Mesothelial cell of epicardium (in vitro differentiated cells): ENCODE measurements around the gene CECR2. TPM values are rescaled to one million over a fixed set of nuclear protein-coding genes. Genes with fewer than 3 reads are reported as not detected.

Experiments
- DNase-seq, 2 experiments: peaks; one replicate each; pipeline ENCODE4 v3.0.0; 2021; ENCODE audit warnings: low spot score in 2 of 2; ENCODE audit not compliant: unreplicated experiment in 2 of 2
- H3K27ac Mint-ChIP-seq: 2 replicates; pipeline ENCODE4 v1.8.0; 2021; ENCODE audit warnings: mixed read lengths
- H3K27me3 Mint-ChIP-seq: 2 replicates; pipeline ENCODE4 v1.8.0; 2021; ENCODE audit warnings: low read depth, mixed read lengths
- H3K36me3 Mint-ChIP-seq: 2 replicates; pipeline ENCODE4 v1.8.0; 2021; ENCODE audit warnings: mixed read lengths
- H3K4me1 Mint-ChIP-seq: 2 replicates; pipeline ENCODE4 v1.8.0; 2021; ENCODE audit warnings: mixed read lengths
- H3K4me3 Mint-ChIP-seq: 2 replicates; pipeline ENCODE4 v1.8.0; 2021; ENCODE audit warnings: mild to moderate bottlenecking, moderate library complexity, mixed read lengths
- H3K9me3 Mint-ChIP-seq: 2 replicates; pipeline ENCODE4 v1.8.0; 2021; ENCODE audit warnings: mixed read lengths
- total RNA-seq: library from RNA; stranded (reverse); gene quantifications from 3 replicates; pipeline ENCODE4 v1.2.1, GENCODE V29; 2021
- TF ChIP-seq, protein P1 (sequence below): fragments of 200-600 bp; sonication (generic); IDR thresholded peaks from one replicate; pipeline ENCODE4 v1.5.0; 2021; ENCODE audit warnings: antibody characterized with exemption; ENCODE audit not compliant: unreplicated experiment

The CECR2 gene
- total RNA-seq, 1 donor from 2014 or later: 15.0 TPM

DNA sequence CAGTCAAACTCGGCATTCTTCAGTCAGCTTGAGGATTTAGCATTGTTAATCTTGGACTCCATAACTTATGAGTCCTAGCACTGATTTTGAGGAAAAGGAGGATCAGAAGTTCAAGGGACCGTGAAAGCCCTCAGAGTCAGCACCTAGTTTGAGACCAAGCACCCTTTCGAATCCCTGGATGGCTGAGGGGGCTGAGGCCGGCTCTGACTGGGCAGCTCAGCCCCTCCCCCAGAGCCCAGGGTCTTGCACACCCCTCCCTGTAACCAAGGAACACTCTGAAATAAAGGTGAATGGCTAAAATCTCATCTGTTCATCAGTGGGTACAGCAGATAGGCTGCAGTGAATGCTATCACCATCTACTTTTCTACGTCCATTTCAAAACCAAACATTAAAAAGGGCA, 221.3 kb downstream of the CECR2 start:
- H3K9me3 Mint-ChIP-seq: no peaks in the 10 kb centered on the region
- TF ChIP-seq, protein P1, sequence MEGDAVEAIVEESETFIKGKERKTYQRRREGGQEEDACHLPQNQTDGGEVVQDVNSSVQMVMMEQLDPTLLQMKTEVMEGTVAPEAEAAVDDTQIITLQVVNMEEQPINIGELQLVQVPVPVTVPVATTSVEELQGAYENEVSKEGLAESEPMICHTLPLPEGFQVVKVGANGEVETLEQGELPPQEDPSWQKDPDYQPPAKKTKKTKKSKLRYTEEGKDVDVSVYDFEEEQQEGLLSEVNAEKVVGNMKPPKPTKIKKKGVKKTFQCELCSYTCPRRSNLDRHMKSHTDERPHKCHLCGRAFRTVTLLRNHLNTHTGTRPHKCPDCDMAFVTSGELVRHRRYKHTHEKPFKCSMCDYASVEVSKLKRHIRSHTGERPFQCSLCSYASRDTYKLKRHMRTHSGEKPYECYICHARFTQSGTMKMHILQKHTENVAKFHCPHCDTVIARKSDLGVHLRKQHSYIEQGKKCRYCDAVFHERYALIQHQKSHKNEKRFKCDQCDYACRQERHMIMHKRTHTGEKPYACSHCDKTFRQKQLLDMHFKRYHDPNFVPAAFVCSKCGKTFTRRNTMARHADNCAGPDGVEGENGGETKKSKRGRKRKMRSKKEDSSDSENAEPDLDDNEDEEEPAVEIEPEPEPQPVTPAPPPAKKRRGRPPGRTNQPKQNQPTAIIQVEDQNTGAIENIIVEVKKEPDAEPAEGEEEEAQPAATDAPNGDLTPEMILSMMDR: no peak
- no peak overlapping the region for H3K27ac Mint-ChIP-seq
- peaks cover 34% of the 10 kb centered on the region for H3K36me3 Mint-ChIP-seq
- no peak overlapping the region for H3K4me3 Mint-ChIP-seq
- no peak for DNase-seq
- H3K4me1 Mint-ChIP-seq: no peaks in the 10 kb centered on the region
- H3K27me3 Mint-ChIP-seq: no peaks in the 10 kb centered on the region

DNA sequence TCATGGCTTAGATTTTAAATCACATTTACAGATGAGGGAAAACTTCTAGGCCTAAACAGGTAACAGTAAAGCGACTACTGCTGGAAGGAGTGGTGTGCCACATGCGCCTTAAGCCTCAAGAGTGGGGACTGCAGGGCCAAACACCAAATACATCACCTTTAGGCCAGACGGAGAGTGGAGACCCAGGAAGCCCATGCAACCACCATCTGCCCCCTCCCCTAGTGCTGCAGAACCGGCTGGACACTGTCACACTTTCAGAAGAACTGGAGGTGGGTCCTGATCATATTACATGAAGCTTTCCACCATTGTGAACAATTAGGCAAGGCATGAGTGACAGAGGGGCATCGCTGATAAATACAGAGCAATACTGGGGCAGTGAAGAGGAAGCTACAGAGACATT, 222.9 kb downstream of the CECR2 start:
- Mint-ChIP-seq H3K27me3 (no peaks in the 10 kb centered on the region), H3K36me3 (peaks cover 44% of the 10 kb centered on the region), H3K27ac (no peak overlapping the region), H3K9me3 (peaks cover 5% of the 10 kb centered on the region), H3K4me3 (no peak overlapping the region), H3K4me1 (no peaks in the 10 kb centered on the region)
- TF ChIP-seq, protein P1: no peak
- no peak for DNase-seq

DNA sequence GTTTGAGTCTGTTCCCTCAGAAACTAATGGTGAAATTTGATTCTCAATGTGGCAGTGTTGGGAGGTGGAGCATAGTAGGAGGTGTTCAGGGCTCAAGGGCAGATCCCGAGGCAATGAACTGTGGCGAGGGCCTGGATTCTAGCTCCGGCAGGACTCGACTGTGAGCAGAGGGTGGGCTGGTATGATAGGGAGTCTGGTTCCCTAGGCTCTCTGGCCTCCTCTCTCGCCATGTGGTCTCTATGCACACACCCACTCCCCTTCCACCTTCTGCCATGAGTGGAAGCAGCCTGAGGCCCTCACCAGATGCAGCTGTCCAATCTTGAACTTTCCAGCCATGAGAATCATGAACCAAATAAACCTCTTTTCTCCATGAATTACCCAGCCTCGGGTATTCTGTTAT, 227.0 kb downstream of the CECR2 start:
- no peak overlapping the region for H3K4me3 Mint-ChIP-seq
- peaks cover 57% of the 10 kb centered on the region for H3K36me3 Mint-ChIP-seq
- TF ChIP-seq, protein P1: no peak
- DNase-seq: no peak
- H3K27me3 Mint-ChIP-seq: no peaks in the 10 kb centered on the region
- H3K27ac Mint-ChIP-seq: no peak overlapping the region
- H3K4me1 Mint-ChIP-seq: no peaks in the 10 kb centered on the region
- H3K9me3 Mint-ChIP-seq: peaks cover 5% of the 10 kb centered on the region

DNA sequence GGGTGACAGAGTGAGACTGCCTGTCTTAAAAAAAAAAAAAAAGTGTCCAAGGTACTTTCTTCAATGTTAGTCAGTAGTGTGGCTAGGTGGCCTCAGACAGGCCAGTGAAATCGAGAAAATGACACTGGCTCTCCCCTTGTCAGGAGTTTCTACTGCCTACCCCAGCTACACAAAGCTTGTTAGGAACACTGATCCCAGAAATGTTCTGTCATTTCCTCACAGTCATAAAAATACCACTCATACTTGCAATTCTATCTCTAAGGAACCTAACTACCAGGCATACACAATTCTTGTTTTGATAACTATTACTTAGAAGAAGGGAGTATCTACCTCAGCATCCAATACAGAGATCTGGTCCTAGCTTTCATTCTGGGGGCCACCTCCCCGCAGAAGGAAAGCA, 228.0 kb downstream of the CECR2 start:
- Mint-ChIP-seq H3K4me1 (no peaks in the 10 kb centered on the region), H3K27ac (no peak overlapping the region), H3K36me3 (peaks cover 51% of the 10 kb centered on the region), H3K9me3 (peaks cover 5% of the 10 kb centered on the region), H3K27me3 (no peaks in the 10 kb centered on the region), H3K4me3 (no peak overlapping the region)
- no peak for DNase-seq
- TF ChIP-seq, protein P1: no peak

DNA sequence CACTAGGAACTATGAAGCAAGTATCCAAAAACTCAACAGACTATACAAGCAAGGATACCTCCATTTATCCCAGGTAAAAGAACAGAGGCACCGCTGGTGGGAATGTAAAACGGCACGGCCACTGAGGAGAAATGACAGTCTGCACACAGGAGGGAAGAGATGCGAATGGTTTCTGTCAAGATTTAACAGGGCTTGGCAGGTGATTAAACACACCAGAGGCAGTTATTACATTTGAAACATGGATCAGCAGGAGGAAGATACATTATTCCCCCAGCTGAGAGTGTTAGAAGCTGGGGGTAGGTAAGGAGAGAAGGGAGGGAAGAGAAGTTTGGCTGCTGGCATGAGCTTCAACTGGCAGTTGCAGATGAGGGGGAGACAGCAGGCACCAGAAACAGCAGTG, 229.1 kb downstream of the CECR2 start:
- no peak for DNase-seq
- Mint-ChIP-seq H3K4me3 (no peak overlapping the region), H3K36me3 (peaks cover 44% of the 10 kb centered on the region), H3K9me3 (peaks cover 5% of the 10 kb centered on the region), H3K4me1 (no peaks in the 10 kb centered on the region), H3K27ac (no peak overlapping the region), H3K27me3 (no peaks in the 10 kb centered on the region)
- TF ChIP-seq, protein P1: no peak

DNA sequence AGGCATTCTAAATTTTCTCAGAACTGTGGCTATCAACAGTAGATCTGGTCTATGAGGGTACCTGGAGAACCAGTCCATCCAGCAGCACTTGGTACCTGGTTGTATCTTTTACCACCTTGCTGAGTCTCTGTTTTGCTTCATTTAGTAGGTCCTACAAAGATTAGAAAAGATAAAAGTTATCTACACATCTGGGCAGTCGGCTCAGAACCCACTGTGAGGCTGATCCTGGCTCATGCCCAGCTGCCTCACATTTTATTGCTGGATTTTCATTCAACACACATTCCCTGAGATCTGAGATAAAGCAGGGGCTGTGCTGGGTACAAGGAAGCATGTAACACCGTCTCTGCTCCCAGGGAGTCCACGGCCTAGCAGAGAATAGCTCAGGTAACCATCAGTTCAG, 231.8 kb downstream of the CECR2 start:
- TF ChIP-seq, protein P1: no peak

More for the DNA sequence above, 231.8 kb downstream of the CECR2 start:
- peaks cover 29% of the 10 kb centered on the region for H3K36me3 Mint-ChIP-seq
- H3K4me3 Mint-ChIP-seq: no peak overlapping the region
- H3K27me3 Mint-ChIP-seq: no peaks in the 10 kb centered on the region
- H3K4me1 Mint-ChIP-seq: no peaks in the 10 kb centered on the region
- DNase-seq: no peak
- H3K9me3 Mint-ChIP-seq: peaks cover 5% of the 10 kb centered on the region
- no peak overlapping the region for H3K27ac Mint-ChIP-seq
